Neural cell (in vitro differentiated cells): Measurements from ENCODE around the gene MC1R. TPM values are rescaled to one million over a fixed set of nuclear protein-coding genes. Genes with fewer than 3 reads are reported as not detected.

Source experiments
- H2AFZ ChIP-seq: fragments of 200-600, 300-800 bp; sonication (generic), shearing (Covaris generic); 2 replicates; pipeline ENCODE4 v1.6.0; 2014; ENCODE audit warnings: low read depth, mild to moderate bottlenecking, antibody characterized with exemption, low read length, moderate library complexity
- H3F3A ChIP-seq: fragments of 200-600 bp; shearing (Covaris generic); 2 replicates; pipeline ENCODE4 v1.6.1; 2016; ENCODE audit warnings: mild to moderate bottlenecking, moderate library complexity, mixed read lengths, antibody characterized with exemption, low read length; ENCODE audit not compliant: insufficient read depth, poor library complexity, severe bottlenecking
- H3K27ac ChIP-seq: fragments of 200-600, 300-800 bp; sonication (generic), shearing (Covaris generic); 2 replicates; pipeline ENCODE4 v1.5.1; 2014; ENCODE audit warnings: mild to moderate bottlenecking, low read length, moderate library complexity
- H3K27me3 ChIP-seq: fragments of 300-800, 200-600 bp; sonication (generic), shearing (Covaris generic); 2 replicates; pipeline ENCODE4 v1.6.0; 2014; ENCODE audit warnings: mild to moderate bottlenecking, low read depth, low read length, moderate library complexity; ENCODE audit not compliant: insufficient read depth
- H3K36me3 ChIP-seq: fragments of 300-800, 200-600 bp; sonication (generic), shearing (Covaris generic); 2 replicates; pipeline ENCODE4 v1.5.1; 2014; ENCODE audit warnings: mild to moderate bottlenecking, antibody characterized with exemption, low read length, moderate library complexity; ENCODE audit not compliant: insufficient read depth
- H3K4me2 ChIP-seq: fragments of 300-800, 200-600 bp; sonication (generic), shearing (Covaris generic); 2 replicates; pipeline ENCODE4 v1.6.0; 2014; ENCODE audit warnings: mild to moderate bottlenecking, low read length
- H3K4me3 ChIP-seq: fragments of 300-800, 200-600 bp; sonication (generic), shearing (Covaris generic); 2 replicates; pipeline ENCODE4 v1.5.1; 2014; ENCODE audit warnings: mild to moderate bottlenecking, low read length, moderate library complexity
- H3K79me2 ChIP-seq: fragments of 200-600 bp; shearing (Covaris generic); replicated peaks from 2 replicates; pipeline ENCODE4 v1.6.0; 2014; ENCODE audit warnings: mild to moderate bottlenecking, low read length, moderate library complexity; ENCODE audit not compliant: insufficient read depth
- H3K9ac ChIP-seq: fragments of 300-800, 200-600 bp; sonication (generic), shearing (Covaris generic); 2 replicates; pipeline ENCODE4 v1.6.1; 2016; ENCODE audit warnings: mild to moderate bottlenecking, low read length, mixed read lengths
- H3K9me2 ChIP-seq: fragments of 200-600 bp; shearing (Covaris generic); 2 replicates; pipeline ENCODE4 v1.6.1; 2016; ENCODE audit warnings: mild to moderate bottlenecking, low read length, mixed read lengths; ENCODE audit not compliant: insufficient read depth
- H3K9me3 ChIP-seq: fragments of 200-600, 300-800 bp; sonication (generic), shearing (Covaris generic); 2 replicates; pipeline ENCODE4 v1.6.1; 2016; ENCODE audit warnings: mild to moderate bottlenecking, mixed run types, low read length, moderate library complexity, mixed read lengths
- H4K20me1 ChIP-seq: fragments of 200-600 bp; shearing (Covaris generic); 2 replicates; pipeline ENCODE4 v1.6.1; 2016; ENCODE audit warnings: mild to moderate bottlenecking, mixed run types; ENCODE audit not compliant: insufficient read depth
- CTCF ChIP-seq: fragments of 450-650 bp; IDR thresholded peaks from 2 replicates; pipeline ENCODE4 v1.5.1; 2014; ENCODE audit warnings: antibody characterized with exemption, mild to moderate bottlenecking, moderate library complexity; ENCODE audit not compliant: poor library complexity, severe bottlenecking
- EP300 ChIP-seq: fragments of 450-650 bp; conservative IDR thresholded peaks from 2 replicates; pipeline ENCODE4 v1.6.1; 2014; ENCODE audit warnings: antibody characterized with exemption, mild to moderate bottlenecking, moderate library complexity; ENCODE audit not compliant: poor library complexity, severe bottlenecking
- EZH2 ChIP-seq: fragments of 200-600, 300-800 bp; shearing (Covaris generic), sonication (generic); IDR thresholded peaks from 2 replicates; pipeline ENCODE4 v1.6.1; 2014; ENCODE audit warnings: antibody characterized with exemption, low read length, borderline replicate concordance, mild to moderate bottlenecking; ENCODE audit not compliant: insufficient read depth, poor library complexity, severe bottlenecking
- MXI1 ChIP-seq: fragments of 450-650 bp; conservative IDR thresholded peaks from 2 replicates; pipeline ENCODE4 v1.6.1; 2014; ENCODE audit warnings: antibody characterized with exemption, mild to moderate bottlenecking; ENCODE audit not compliant: poor library complexity, severe bottlenecking
- POLR2AphosphoS5 ChIP-seq: IDR thresholded peaks from 2 replicates; pipeline ENCODE4 v1.6.1; 2012
- RAD21 ChIP-seq: fragments of 450-650 bp; conservative IDR thresholded peaks from 2 replicates; pipeline ENCODE4 v1.6.1; 2014; ENCODE audit warnings: antibody characterized with exemption, mild to moderate bottlenecking, moderate library complexity
- REST ChIP-seq: IDR thresholded peaks from 2 replicates; pipeline ENCODE4 v1.6.1; 2012; ENCODE audit warnings: borderline replicate concordance
- SMC3 ChIP-seq: fragments of 450-650 bp; conservative IDR thresholded peaks from 2 replicates; pipeline ENCODE4 v1.6.1; 2014; ENCODE audit warnings: antibody characterized with exemption, mild to moderate bottlenecking, moderate library complexity; ENCODE audit not compliant: poor library complexity
- TAF1 ChIP-seq: IDR thresholded peaks from 2 replicates; pipeline ENCODE4 v1.6.1; 2012; ENCODE audit warnings: low read depth
- polyA plus RNA-seq: library from polyadenylated mRNA; depleted of rRNA; stranded (reverse); fragments of >200 nt; gene quantifications from 2 replicates; pipeline ENCODE4 v1.2.3, GENCODE V29; 2014

Gene MC1R
- polyA plus RNA-seq, 1 donor from 2014 or later, result 21.3 TPM

- no peak overlapping the region for H2AFZ ChIP-seq
- no peak overlapping the region for H3K4me2 ChIP-seq
- no peaks in the 10 kb centered on the region for H3K79me2 ChIP-seq
- no peak overlapping the region for H3K4me3 ChIP-seq
- no peaks in the 10 kb centered on the region for H3K9me2 ChIP-seq
- no peaks in the 10 kb centered on the region for H3K9me3 ChIP-seq
- no peak overlapping the region for H3K27ac ChIP-seq
- H3K27me3 ChIP-seq, result no peaks in the 10 kb centered on the region
- H3K9ac ChIP-seq, result no peak overlapping the region
- no peaks in the 10 kb centered on the region for H3K36me3 ChIP-seq
- no peak for TF ChIP-seq EP300
- no peak for TF ChIP-seq TAF1
- TF ChIP-seq REST, result no peak
- TF ChIP-seq SMC3, result no peak
- TF ChIP-seq RAD21, result no peak
- no peak for TF ChIP-seq MXI1
- TF ChIP-seq POLR2AphosphoS5, result no peak
- TF ChIP-seq EZH2, result no peak
- no peak for TF ChIP-seq CTCF
- H3F3A ChIP-seq, result no peaks in the 10 kb centered on the region
- no peaks in the 10 kb centered on the region for H4K20me1 ChIP-seq
Observed at GRCh38 chr16:89907055-89907814, 11.4 kb upstream of the MC1R start.

- H3K79me2 ChIP-seq, result no peaks in the 10 kb centered on the region
- no peak overlapping the region for H2AFZ ChIP-seq
- H3F3A ChIP-seq, result no peaks in the 10 kb centered on the region
- H3K9me3 ChIP-seq, result no peaks in the 10 kb centered on the region
- H3K4me3 ChIP-seq, result no peak overlapping the region
- H4K20me1 ChIP-seq, result no peaks in the 10 kb centered on the region
- no peak overlapping the region for H3K4me2 ChIP-seq
- no peaks in the 10 kb centered on the region for H3K36me3 ChIP-seq
- H3K9me2 ChIP-seq, result no peaks in the 10 kb centered on the region
- H3K27ac ChIP-seq, result no peak overlapping the region
- H3K27me3 ChIP-seq, result no peaks in the 10 kb centered on the region
- no peak overlapping the region for H3K9ac ChIP-seq
- TF ChIP-seq EZH2 (no peak), CTCF (no peak), RAD21 (no peak), TAF1 (no peak), SMC3 (no peak), POLR2AphosphoS5 (no peak), MXI1 (no peak), EP300 (no peak), REST (no peak)
Observed at GRCh38 chr16:89908236-89908635, 10.4 kb upstream of the MC1R start.
